ENCODE data around the gene MIR17HG.

GRCh38 chr13:91381371-91381770, 33.9 kb downstream of the MIR17HG start:
- TF ChIP-seq EZH2 (IDR thresholded peaks at IDR 0.05; ENCODE audit: insufficient read depth, poor library complexity, severe bottlenecking) (no peak), EZH2phosphoT487 (IDR thresholded peaks at IDR 0.05; ENCODE audit: insufficient read depth, low read depth) (no peak)
